ENCODE results near the gene SLC2A4RG. TPM values are rescaled to one million over a fixed set of nuclear protein-coding genes. Genes with fewer than 3 reads are reported as not detected.
A peak's percentile ranks its signal among the peaks of the same experiment; 100 is the strongest.

The SLC2A4RG gene, protein sequence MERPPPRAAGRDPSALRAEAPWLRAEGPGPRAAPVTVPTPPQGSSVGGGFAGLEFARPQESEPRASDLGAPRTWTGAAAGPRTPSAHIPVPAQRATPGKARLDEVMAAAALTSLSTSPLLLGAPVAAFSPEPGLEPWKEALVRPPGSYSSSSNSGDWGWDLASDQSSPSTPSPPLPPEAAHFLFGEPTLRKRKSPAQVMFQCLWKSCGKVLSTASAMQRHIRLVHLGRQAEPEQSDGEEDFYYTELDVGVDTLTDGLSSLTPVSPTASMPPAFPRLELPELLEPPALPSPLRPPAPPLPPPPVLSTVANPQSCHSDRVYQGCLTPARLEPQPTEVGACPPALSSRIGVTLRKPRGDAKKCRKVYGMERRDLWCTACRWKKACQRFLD
- 166 and 300 TPM in 2 replicates for total RNA-seq (2014; rRNA removed; shearing (Covaris generic); ENCODE audit: low replicate concordance)

DNA sequence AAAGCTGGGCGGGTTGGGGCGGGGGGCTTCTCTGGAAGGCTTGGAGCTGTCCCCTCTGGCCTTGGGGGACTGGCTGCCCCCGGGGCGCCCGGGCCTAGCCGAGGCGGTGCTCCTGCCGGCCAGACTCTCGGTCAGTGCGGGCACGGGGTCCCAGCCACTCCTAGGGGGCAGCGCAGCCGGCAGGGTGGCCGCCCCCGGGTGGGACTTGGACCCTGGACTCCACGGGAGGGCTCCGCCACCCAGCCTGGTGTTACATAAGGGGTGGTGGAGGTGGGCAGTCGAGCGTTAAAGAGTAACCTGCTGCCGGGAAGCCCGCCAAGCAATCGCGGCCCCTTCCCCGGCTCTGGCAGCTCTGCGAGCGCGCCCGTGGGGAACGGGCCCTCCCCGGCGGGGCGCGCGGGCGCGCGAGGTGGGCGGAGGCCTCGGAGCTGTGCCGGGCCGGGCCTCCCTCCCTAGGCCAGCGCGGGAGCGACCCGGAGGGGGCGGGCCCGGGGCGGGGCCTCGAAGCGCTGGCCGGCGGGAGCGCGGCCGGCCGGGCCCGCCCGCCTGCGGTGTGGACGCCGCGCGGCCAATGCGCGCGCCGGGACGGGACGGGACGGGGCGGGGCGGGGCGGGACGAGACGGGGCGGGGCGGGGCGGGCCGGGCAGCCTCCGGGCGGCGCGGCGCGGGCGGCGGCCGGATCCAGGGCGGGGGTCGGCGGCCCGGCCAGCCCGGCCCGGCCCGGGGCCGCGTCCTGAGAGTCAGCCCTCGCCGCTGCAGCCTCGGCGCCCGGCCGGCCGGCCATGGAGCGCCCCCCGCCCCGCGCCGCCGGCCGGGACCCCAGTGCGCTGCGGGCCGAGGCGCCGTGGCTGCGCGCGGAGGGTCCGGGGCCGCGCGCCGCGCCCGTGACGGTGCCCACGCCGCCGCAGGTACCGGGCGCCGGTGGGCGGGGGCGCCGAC, at the start of gene SLC2A4RG:
Gene SLC2A4RG, plus strand, starts transcription at position 647 of the 940 bp plus-strand sequence. Its CDS starts 137 bp downstream, at position 784.
- in situ Hi-C loops (cut with HindIII; ENCODE audit: low pct_unique_long_range_greater_than_20kb, low sequenced_read_pairs): no loop called here
- DNase-seq (ENCODE audit: low read depth): peak; percentile 62

DNA sequence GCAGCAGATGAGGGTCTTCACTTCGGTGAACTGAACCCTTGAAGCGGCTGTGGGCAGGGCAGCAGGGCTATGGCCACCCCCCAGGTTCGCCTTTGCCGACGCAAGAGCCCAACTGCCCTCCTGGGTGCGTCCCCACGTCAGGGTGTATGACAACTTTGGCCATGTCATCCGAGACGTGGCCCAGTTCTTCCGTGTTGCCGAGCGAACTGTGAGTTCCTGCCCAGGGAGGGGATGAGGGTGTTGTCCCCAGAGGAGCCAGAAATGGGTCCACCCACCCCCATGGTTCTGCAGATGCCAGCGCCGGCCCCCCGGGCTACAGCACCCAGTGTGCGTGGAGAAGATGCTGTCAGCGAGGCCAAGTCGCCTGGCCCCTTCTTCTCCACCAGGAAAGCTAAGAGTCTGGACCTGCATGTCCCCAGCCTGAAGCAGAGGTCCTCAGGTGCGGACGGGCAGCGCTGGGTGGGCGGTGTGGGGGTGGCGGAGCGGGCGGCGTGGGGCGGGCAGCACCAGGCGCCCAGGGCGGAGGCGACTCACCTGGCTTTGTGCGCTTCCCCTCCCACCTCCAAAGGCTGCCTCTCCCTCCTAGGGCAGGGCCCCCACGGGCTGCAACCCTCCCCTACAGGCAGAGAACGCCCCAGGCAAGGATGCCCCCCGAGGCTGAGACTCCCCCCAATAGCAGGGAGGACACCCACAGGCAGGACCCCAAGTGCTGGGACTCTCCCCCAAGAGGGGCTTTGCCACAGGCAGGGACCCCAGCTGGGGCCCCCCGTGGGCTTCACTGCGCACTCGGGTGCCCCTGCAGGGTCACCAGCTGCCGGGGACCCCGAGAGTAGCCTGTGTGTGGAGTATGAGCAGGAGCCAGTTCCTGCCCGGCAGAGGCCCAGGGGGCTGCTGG, 49.3 kb upstream of the SLC2A4RG start:
- in situ Hi-C loops (cut with HindIII; ENCODE audit: low pct_unique_long_range_greater_than_20kb, low sequenced_read_pairs): no loop called here
- no peak for DNase-seq (ENCODE audit: low read depth)

DNA sequence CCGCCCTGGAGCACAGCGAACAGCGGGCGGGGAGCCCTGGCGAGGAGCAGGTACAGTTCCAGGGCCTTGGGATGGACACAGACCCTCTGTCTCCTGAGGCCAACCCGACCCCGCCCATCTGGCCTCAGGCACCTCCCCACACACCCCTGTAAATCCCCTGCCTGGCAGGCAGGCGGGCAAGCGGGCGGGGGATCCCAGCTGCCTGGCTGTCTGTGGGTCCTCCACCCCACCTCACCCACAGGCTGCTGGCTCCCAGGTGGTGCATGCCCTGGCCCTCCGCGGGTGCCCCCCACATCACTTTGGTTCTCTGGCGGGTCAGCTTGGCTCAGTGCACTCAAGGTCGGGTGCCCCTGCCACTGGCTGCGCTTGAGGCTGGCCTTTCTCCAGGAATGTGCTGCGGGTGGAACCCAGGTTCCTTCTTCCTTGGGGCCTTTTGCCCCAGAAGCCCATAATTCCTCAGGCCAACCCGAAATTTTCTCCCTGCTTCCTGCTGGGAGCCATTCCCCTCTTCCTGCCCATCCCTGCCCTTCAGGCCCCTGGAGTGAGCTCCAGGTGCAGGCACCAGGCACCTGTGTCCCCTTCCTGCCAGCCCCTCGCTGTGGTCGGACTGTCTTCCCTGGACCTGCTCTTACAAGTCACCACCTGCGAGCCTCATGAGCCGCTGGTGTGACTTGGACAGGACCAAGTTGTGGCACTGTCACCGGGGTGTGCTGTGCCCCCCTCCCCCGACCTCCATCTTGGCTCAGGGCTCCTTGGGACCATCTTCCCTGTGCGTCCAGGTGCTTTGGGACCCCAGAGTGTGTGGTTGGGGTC, 48.5 kb upstream of the SLC2A4RG start:
- DNase-seq (ENCODE audit: low read depth): no peak
- in situ Hi-C loops (cut with HindIII; ENCODE audit: low pct_unique_long_range_greater_than_20kb, low sequenced_read_pairs): no loop called here

DNA sequence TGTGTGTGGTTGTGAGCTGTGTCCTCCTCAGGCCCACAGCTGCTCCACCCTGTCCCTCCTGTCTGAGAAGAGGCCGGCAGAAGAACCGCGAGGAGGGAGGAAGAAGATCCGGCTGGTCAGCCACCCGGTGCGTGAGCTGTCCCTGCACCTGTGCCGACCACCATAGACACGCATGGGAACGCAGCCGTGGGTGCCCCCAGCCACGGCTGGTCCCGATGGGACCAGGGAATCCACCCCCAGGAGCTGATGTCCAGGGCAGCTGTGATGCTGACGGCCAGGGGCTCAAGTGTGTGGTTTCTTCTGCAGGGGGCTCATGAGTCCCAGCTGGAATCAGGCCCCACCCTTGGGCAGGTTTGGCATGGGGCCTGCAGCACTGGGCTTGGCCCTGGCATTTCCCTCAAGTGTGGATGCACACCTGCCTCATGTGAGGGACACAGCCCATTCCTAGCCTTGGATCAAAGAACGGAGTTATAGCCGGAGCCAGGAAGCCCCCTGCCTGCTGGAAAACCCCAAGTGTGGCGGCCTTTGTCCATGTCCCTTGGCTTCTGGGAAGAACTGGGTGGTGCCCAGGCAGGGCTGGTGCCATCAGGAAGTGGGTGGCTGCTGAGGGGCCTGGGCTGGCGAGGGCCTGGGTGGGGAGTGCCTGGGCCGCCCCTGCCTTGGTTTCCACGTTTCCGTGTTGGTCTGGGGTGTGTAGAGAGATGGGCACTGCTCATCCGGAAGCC, 47.7 kb upstream of the SLC2A4RG start:
- in situ Hi-C loops (cut with HindIII; ENCODE audit: low pct_unique_long_range_greater_than_20kb, low sequenced_read_pairs): no loop called here
- no peak for DNase-seq (ENCODE audit: low read depth)

DNA sequence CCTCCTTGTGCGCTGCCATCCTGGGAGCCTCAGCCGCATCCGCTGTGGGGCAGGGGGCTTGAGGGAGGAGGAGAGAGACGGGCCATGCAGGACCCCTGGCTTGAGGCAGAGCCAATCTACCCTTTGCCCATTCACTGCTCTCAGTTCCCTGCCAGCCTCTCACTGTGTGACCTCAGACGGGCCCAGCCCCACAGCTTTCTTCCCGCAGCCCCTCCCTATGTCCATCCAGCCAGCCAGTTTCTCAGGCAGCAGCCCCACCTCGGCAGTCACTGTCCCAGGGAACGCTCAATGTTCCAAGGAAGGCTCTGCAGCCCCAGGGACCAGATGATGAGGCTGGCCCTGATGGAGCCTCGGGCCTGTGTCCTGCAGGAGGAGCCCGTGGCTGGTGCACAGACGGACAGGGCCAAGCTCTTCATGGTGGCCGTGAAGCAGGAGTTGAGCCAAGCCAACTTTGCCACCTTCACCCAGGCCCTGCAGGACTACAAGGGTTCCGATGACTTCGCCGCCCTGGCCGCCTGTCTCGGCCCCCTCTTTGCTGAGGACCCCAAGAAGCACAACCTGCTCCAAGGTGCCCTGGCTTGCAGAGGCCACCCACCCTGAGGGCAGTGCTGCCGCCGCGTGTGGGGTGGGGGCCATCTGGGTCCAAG, 47.0 kb upstream of the SLC2A4RG start:
- peak; percentile 59 for DNase-seq (ENCODE audit: low read depth)
- in situ Hi-C loops (cut with HindIII; ENCODE audit: low pct_unique_long_range_greater_than_20kb, low sequenced_read_pairs): no loop called here

DNA sequence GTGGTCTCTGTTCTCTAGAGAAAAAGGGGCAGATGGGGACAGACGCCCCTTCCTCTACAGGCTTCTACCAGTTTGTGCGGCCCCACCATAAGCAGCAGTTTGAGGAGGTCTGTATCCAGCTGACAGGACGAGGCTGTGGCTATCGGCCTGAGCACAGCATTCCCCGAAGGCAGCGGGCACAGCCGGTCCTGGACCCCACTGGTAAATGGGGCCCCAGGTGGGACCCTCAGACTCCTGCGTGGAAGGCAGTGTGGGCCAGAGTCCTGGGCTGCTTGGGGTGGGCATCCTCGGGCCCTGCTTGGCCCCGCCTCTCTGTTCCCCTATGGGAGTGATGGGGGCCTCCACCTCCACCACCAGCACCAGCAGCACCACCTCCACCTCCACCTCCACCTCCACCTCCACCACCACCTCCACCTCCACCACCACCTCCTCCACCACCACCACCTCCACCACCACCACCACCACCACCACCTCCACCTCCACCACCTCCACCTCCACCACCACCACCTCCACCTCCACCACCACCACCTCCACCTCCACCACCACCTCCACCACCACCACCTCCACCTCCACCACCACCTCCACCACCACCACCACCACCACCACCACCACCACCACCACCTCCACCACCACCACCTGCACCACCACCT, 46.4 kb upstream of the SLC2A4RG start:
- DNase-seq (ENCODE audit: low read depth): no peak
- in situ Hi-C loops (cut with HindIII; ENCODE audit: low pct_unique_long_range_greater_than_20kb, low sequenced_read_pairs): no loop called here

DNA sequence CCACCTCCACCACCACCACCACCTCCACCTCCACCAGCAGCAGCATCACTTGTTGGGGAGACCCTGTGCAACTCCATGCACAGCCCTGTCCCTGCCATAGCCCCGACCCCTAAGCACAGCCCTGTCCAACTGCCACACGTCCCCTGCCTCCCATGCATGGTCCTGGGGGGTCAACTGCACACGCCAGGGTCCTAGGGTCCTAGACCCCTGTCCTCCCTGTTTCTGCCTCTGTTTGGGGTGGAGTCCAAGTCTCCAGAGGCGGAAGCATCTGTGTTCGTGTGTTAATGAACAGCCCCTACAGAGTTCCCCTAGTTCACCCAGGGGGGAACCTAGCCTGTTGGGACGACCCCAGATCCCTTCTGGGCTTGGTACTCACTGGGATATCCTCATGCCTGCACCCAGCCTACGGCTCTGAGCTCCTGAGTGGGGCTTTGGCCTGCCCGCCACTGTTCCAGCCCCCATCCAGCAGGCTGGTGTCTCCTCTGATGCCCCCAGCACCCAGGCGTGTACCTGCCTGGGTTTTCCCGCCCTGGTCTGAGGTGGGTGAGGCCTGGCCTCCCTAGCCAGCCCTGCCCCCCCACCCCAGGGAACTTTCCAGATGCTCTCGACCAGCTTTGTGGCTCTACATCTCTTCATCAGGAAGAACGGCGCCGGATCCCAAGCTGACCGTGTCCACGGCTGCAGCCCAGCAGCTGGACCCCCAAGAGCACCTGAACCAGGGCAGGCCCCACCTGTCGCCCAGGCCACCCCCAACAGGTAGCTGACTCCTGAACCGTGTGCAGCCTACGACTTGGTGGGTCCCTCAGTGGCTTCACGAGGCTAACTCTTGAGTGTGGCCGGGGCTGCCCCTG, 45.6 kb upstream of the SLC2A4RG start:
- no peak for DNase-seq (ENCODE audit: low read depth)
- in situ Hi-C loops (cut with HindIII; ENCODE audit: low pct_unique_long_range_greater_than_20kb, low sequenced_read_pairs): no loop called here

DNA sequence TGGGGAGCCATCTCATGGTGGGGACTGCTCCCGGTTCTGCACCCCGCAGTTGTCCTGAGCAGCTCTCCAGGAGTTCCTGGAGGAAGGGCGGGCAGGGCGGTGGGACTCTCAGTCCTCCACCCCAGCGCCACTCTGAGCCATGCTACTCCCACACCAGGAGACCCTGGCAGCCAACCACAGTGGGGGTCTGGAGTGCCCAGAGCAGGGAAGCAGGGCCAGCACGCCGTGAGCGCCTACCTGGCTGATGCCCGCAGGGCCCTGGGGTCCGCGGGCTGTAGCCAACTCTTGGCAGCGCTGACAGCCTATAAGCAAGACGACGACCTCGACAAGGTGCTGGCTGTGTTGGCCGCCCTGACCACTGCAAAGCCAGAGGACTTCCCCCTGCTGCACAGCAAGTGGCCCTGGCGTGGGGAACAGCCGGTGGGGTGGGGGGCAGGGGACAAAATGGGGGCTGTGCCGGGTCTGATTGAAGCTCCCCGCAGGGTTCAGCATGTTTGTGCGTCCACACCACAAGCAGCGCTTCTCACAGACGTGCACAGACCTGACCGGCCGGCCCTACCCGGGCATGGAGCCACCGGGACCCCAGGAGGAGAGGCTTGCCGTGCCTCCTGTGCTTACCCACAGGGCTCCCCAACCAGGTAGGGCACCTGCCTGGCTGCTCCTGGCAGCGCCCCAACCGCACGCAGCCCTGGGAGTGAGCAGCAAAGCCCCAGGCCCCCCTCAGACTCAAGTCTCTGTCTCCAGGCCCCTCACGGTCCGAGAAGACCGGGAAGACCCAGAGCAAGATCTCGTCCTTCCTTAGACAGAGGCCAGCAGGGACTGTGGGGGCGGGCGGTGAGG, 44.8 kb upstream of the SLC2A4RG start:
- no peak for DNase-seq (ENCODE audit: low read depth)
- in situ Hi-C loops (cut with HindIII; ENCODE audit: low pct_unique_long_range_greater_than_20kb, low sequenced_read_pairs): no loop called here

DNA sequence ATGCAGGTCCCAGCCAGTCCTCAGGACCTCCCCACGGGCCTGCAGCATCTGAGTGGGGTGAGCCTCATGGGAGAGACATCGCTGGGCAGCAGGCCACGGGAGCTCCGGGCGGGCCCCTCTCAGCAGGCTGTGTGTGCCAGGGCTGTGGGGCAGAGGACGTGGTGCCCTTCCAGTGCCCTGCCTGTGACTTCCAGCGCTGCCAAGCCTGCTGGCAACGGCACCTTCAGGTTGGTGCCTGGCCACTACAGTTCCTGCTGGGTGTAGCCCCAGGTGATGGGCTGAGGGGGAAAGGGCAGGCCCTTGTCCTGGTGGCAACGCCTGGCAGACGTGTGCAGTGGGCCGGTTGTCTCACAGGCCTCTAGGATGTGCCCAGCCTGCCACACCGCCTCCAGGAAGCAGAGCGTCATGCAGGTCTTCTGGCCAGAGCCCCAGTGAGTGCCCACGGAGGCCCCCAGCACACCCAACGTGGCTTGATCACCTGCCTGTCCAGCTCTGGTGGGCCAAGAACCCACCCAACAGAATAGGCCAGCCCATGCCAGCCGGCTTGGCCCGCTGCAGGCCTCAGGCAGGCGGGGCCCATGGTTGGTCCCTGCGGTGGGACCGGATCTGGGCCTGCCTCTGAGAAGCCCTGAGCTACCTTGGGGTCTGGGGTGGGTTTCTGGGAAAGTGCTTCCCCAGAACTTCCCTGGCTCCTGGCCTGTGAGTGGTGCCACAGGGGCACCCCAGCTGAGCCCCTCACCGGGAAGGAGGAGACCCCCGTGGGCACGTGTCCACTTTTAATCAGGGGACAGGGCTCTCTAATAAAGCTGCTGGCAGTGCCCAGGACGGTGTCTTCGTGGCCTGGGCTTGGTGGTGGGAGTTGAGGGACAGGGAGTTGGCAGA, 43.9 kb upstream of the SLC2A4RG start:
- in situ Hi-C loops (cut with HindIII; ENCODE audit: low pct_unique_long_range_greater_than_20kb, low sequenced_read_pairs): no loop called here

DNA sequence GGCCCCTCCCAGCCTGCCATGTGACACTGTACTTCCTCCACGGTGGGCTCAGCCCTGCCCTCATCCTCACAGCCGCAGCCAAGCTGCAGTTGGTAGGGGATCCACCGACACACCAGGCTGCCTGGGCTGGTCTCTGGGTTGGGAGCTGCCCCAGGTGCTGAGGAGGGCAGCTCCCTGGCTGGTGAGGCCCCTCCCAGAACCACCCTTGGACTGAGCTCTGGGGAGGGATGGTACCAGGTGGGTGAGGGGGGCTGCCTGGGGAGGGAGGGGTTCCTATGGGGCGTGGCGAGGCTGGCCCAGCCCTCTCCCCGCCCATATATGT, 43.3 kb upstream of the SLC2A4RG start:
- no peak for DNase-seq (ENCODE audit: low read depth)
- in situ Hi-C loops (cut with HindIII; ENCODE audit: low pct_unique_long_range_greater_than_20kb, low sequenced_read_pairs): no loop called here

More for the DNA sequence above, 43.9 kb upstream of the SLC2A4RG start:
- DNase-seq (ENCODE audit: low read depth): no peak

DNA sequence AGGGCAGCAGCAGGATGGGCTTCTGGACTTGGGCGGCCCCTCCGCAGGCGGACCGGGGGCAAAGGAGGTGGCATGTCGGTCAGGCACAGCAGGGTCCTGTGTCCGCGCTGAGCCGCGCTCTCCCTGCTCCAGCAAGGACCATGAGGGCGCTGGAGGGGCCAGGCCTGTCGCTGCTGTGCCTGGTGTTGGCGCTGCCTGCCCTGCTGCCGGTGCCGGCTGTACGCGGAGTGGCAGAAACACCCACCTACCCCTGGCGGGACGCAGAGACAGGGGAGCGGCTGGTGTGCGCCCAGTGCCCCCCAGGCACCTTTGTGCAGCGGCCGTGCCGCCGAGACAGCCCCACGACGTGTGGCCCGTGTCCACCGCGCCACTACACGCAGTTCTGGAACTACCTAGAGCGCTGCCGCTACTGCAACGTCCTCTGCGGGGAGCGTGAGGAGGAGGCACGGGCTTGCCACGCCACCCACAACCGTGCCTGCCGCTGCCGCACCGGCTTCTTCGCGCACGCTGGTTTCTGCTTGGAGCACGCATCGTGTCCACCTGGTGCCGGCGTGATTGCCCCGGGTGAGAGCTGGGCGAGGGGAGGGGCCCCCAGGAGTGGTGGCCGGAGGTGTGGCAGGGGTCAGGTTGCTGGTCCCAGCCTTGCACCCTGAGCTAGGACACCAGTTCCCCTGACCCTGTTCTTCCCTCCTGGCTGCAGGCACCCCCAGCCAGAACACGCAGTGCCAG, 42.8 kb upstream of the SLC2A4RG start, which contains the start of gene TNFRSF6B:
Gene TNFRSF6B, plus strand, starts transcription at position 25 of the 729 bp plus-strand sequence. Its CDS starts 116 bp downstream, at position 141.
- no peak for DNase-seq (ENCODE audit: low read depth)
- in situ Hi-C loops (cut with HindIII; ENCODE audit: low pct_unique_long_range_greater_than_20kb, low sequenced_read_pairs): no loop called here

DNA sequence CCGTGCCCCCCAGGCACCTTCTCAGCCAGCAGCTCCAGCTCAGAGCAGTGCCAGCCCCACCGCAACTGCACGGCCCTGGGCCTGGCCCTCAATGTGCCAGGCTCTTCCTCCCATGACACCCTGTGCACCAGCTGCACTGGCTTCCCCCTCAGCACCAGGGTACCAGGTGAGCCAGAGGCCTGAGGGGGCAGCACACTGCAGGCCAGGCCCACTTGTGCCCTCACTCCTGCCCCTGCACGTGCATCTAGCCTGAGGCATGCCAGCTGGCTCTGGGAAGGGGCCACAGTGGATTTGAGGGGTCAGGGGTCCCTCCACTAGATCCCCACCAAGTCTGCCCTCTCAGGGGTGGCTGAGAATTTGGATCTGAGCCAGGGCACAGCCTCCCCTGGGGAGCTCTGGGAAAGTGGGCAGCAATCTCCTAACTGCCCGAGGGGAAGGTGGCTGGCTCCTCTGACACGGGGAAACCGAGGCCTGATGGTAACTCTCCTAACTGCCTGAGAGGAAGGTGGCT, 42.2 kb upstream of the SLC2A4RG start:
- DNase-seq (ENCODE audit: low read depth): no peak
- in situ Hi-C loops (cut with HindIII; ENCODE audit: low pct_unique_long_range_greater_than_20kb, low sequenced_read_pairs): no loop called here

Measured in Caki2 (cell line).